ENCODE results near the gene AGAP1.

AGAP1 gene

GRCh38 chr2:235553291-235553690 lies 59.4 kb downstream of the AGAP1 start:
- no peak for DNase-seq

GRCh38 chr2:235553696-235554100 lies 59.9 kb downstream of the AGAP1 start:
- DNase-seq = no peak

GRCh38 chr2:235554385-235554784 lies 60.5 kb downstream of the AGAP1 start:
- DNase-seq = no peak

- no peak for DNase-seq
These were observed 61.1 kb downstream of the AGAP1 start for GRCh38 chr2:235554936-235555335.

- no peak for DNase-seq
These were observed 61.5 kb downstream of the AGAP1 start for GRCh38 chr2:235555371-235555770.

- no peak for DNase-seq
These were observed 62.2 kb downstream of the AGAP1 start for GRCh38 chr2:235556086-235556485.

GRCh38 chr2:235556901-235557300 lies 63.1 kb downstream of the AGAP1 start:
- DNase-seq = no peak

- DNase-seq = no peak
These were observed 64.1 kb downstream of the AGAP1 start for GRCh38 chr2:235557903-235558302.

- no peak for DNase-seq
These were observed 64.7 kb downstream of the AGAP1 start for GRCh38 chr2:235558572-235558971.

- DNase-seq = no peak
These were observed 66.5 kb downstream of the AGAP1 start for GRCh38 chr2:235560345-235560744.

GRCh38 chr2:235561450-235561849 lies 67.6 kb downstream of the AGAP1 start:
- DNase-seq = no peak

- DNase-seq = no peak
These were observed 68.4 kb downstream of the AGAP1 start for GRCh38 chr2:235562065-235562747.

GRCh38 chr2:235563056-235563910 lies 69.4 kb downstream of the AGAP1 start:
- DNase-seq = no peak

GRCh38 chr2:235564066-235564465 lies 70.2 kb downstream of the AGAP1 start:
- no peak for DNase-seq

- DNase-seq = no peak
These were observed 71.2 kb downstream of the AGAP1 start for GRCh38 chr2:235564884-235565530.

GRCh38 chr2:235566415-235566814 lies 72.6 kb downstream of the AGAP1 start:
- no peak for DNase-seq

- no peak for DNase-seq
These were observed 73.2 kb downstream of the AGAP1 start for GRCh38 chr2:235566931-235567495.

- DNase-seq = no peak
These were observed 74.0 kb downstream of the AGAP1 start for GRCh38 chr2:235567842-235568241.

- no peak for DNase-seq
These were observed 74.6 kb downstream of the AGAP1 start for GRCh38 chr2:235568431-235568830.

- no peak for DNase-seq
These were observed 76.0 kb downstream of the AGAP1 start for GRCh38 chr2:235569837-235570236.

GRCh38 chr2:235570256-235570655 lies 76.4 kb downstream of the AGAP1 start:
- no peak for DNase-seq

GRCh38 chr2:235570966-235571692 lies 77.3 kb downstream of the AGAP1 start:
- DNase-seq = no peak

GRCh38 chr2:235572592-235572991 lies 78.7 kb downstream of the AGAP1 start:
- DNase-seq = no peak

All from activated CD4-positive, alpha-beta T cell treated with anti-CD3 and anti-CD28 coated beads, Interleukin-10, Interleukin-2, amounts not matched to agents 100 ng/mL and 50 ng/mL, durations not matched to agents 16 hours and 8 hours (primary cell).